PFSK-1 (cell line): ENCODE data around the gene FAM219A.

Experiments
- POLR2AphosphoS5 ChIP-seq: IDR thresholded peaks from 2 replicates; pipeline ENCODE4 v1.6.1; 2012; ENCODE audit warnings: low read depth, mild to moderate bottlenecking, control low read depth, low read length, moderate library complexity
- REST ChIP-seq, 2 experiments: IDR thresholded peaks; 2 replicates each; pipeline versions ENCODE4 v1.6.1 to v1.8.0; 2011 to 2012; ENCODE audit warnings: low read depth in 2 of 2, low read length in 2 of 2, control low read depth in 1 of 2, inconsistent platforms in 1 of 2, mild to moderate bottlenecking in 1 of 2, moderate library complexity in 1 of 2; ENCODE audit not compliant: insufficient read depth in 1 of 2
- SIN3A ChIP-seq: IDR thresholded peaks from 2 replicates; pipeline ENCODE4 v1.6.1; 2012; ENCODE audit warnings: mild to moderate bottlenecking, low read length, moderate library complexity, borderline replicate concordance; ENCODE audit not compliant: insufficient read depth
- TAF1 ChIP-seq: IDR thresholded peaks from 2 replicates; pipeline ENCODE4 v1.6.1; 2012; ENCODE audit warnings: low read length, control low read depth, borderline replicate concordance; ENCODE audit not compliant: insufficient read depth

- no peak for TF ChIP-seq TAF1
- TF ChIP-seq POLR2AphosphoS5, result no peak
- peak; percentile 98 to 99 for TF ChIP-seq REST (IDR thresholded peaks at IDR 0.05; ENCODE audit: insufficient read depth in 1 of 2, low read depth in 2 of 2, low read length in 2 of 2)
- no peak for TF ChIP-seq SIN3A
Observed at GRCh38 chr9:34493972-34494535, 35.7 kb upstream of the FAM219A start.
